ENCODE results near the gene MLEC.
A peak's percentile ranks its signal among the peaks of the same experiment; 100 is the strongest.

MLEC gene

GRCh38 chr12:120708651-120709050, 21.7 kb downstream of the MLEC start:
- TF ChIP-seq CTCF (conservative IDR thresholded peaks at IDR 0.05): no peak
- H3K27ac ChIP-seq: peak overlapping the region; percentile 96

GRCh38 chr12:120710031-120710804, 23.3 kb downstream of the MLEC start, which contains the start of gene UNC119B:
Gene UNC119B (plus strand): TSS chr12:120710458. CDS start chr12:120710475, 17 bp downstream.
- TF ChIP-seq CTCF (conservative IDR thresholded peaks at IDR 0.05): no peak

GRCh38 chr12:120710805-120711296, 23.9 kb downstream of the MLEC start:
- TF ChIP-seq CTCF (conservative IDR thresholded peaks at IDR 0.05): no peak
- peak overlapping the region; percentile 96 for H3K27ac ChIP-seq

More at GRCh38 chr12:120710031-120710804, 23.3 kb downstream of the MLEC start, which contains the start of gene UNC119B:
- peak within 1 kb of the TSS; percentile 96 for H3K27ac ChIP-seq

- no peak for TF ChIP-seq CTCF (conservative IDR thresholded peaks at IDR 0.05)
- H3K27ac ChIP-seq: peak overlapping the region; percentile 96
Observed at GRCh38 chr12:120711411-120711810, 24.5 kb downstream of the MLEC start.

GRCh38 chr12:120712610-120713009, 25.7 kb downstream of the MLEC start:
- peak overlapping the region; percentile 96 for H3K27ac ChIP-seq
- no peak for TF ChIP-seq CTCF (conservative IDR thresholded peaks at IDR 0.05)

GRCh38 chr12:120713861-120714482, 27.0 kb downstream of the MLEC start:
- H3K27ac ChIP-seq: no peak overlapping the region
- peak; percentile 95 for TF ChIP-seq CTCF (conservative IDR thresholded peaks at IDR 0.05)

- TF ChIP-seq CTCF (conservative IDR thresholded peaks at IDR 0.05): no peak
- peak overlapping the region; percentile 44; the same call in 1 of the 2 replicates for H3K27ac ChIP-seq
Observed at GRCh38 chr12:120718055-120718454, 31.1 kb downstream of the MLEC start.
